Natural killer cell (primary cell): ENCODE data around the gene RBM28. TPM values are rescaled to one million over a fixed set of nuclear protein-coding genes. Genes with fewer than 3 reads are reported as not detected.

Experiments used
- ATAC-seq, 3 donors: fragments of 150-1000 bp in 2 of 3; fragments of 200-7000 bp in 1 of 3; cut with Tn5 transposase; 1 replicate in 1 of 3; 2 replicates in 2 of 3; pipeline ENCODE4 v1.10.0; 2021; ENCODE audit warnings: mild to moderate bottlenecking in 2 of 3, moderate library complexity in 2 of 3
- DNase-seq, 2 donors: peaks; one replicate each; pipeline versions ENCODE4 v3.0.0 to v3.0.0-alpha.2; 2013 to 2021; ENCODE audit warnings: mixed read lengths in 1 of 2
- H3K27ac ChIP-seq: one replicate; pipeline ENCODE4 v1.5.1; 2013; ENCODE audit warnings: mild to moderate bottlenecking, low read length
- H3K27me3 ChIP-seq: one replicate; pipeline ENCODE4 v1.6.1; 2013; ENCODE audit warnings: low read length; ENCODE audit not compliant: control insufficient read depth, insufficient read depth
- H3K36me3 ChIP-seq: one replicate; pipeline ENCODE4 v1.6.1; 2013; ENCODE audit warnings: low read length; ENCODE audit not compliant: control insufficient read depth, insufficient read depth
- H3K4me1 ChIP-seq: one replicate; pipeline ENCODE4 v1.6.1; 2013; ENCODE audit warnings: low read length; ENCODE audit not compliant: control insufficient read depth, insufficient read depth
- H3K4me3 ChIP-seq: one replicate; pipeline ENCODE4 v1.5.1; 2013; ENCODE audit warnings: low read length
- H3K9me3 ChIP-seq: one replicate; pipeline ENCODE4 v1.6.1; 2013; ENCODE audit warnings: low read length; ENCODE audit not compliant: control insufficient read depth, insufficient read depth
- H3K27ac Mint-ChIP-seq, 2 donors: one replicate each; pipeline ENCODE4 v1.8.0; 2022; ENCODE audit warnings: mild to moderate bottlenecking in 2 of 2, mixed read lengths in 2 of 2, moderate library complexity in 1 of 2
- H3K27me3 Mint-ChIP-seq, 2 donors: one replicate each; pipeline ENCODE4 v1.8.0; 2022; ENCODE audit warnings: low read depth in 2 of 2, mixed read lengths in 2 of 2
- H3K36me3 Mint-ChIP-seq: one replicate; pipeline ENCODE4 v1.8.0; 2022; ENCODE audit warnings: mixed read lengths
- H3K4me1 Mint-ChIP-seq, 2 donors: one replicate each; pipeline ENCODE4 v1.8.0; 2022; ENCODE audit warnings: mixed read lengths in 2 of 2
- H3K4me3 Mint-ChIP-seq: one replicate; pipeline ENCODE4 v1.8.0; 2022; ENCODE audit warnings: mild to moderate bottlenecking, moderate library complexity, mixed read lengths
- H3K9me3 Mint-ChIP-seq, 2 donors: one replicate each; pipeline ENCODE4 v1.8.0; 2022; ENCODE audit warnings: mixed read lengths in 2 of 2
- CTCF ChIP-seq: fragments of 200-600 bp; IDR thresholded peaks from one replicate; pipeline ENCODE4 v1.8.0; 2022; ENCODE audit warnings: antibody characterized with exemption
- WGBS: methylation state at CpG from one replicate; pipeline ENCODE4 v1.1.7; 2013; ENCODE audit warnings: missing lambda C conversion rate; ENCODE audit not compliant: insufficient coverage; 5-methylcytosine and 5-hydroxymethylcytosine counted together
- intact Hi-C: fragments of 100-400 bp; cut with micrococcal nuclease; formaldehyde crosslinking; loops from one replicate; pipeline ENCODE4 v1.14.2; 2022
- total RNA-seq, 4 donors: library from RNA; stranded (reverse); fragments of 120-200 nt in 1 of 4; gene quantifications; one replicate each; pipeline versions ENCODE4 v1.2.3 to v1.2.4, GENCODE V29; 2013 to 2022

The RBM28 gene
- total RNA-seq: 10 to 100 TPM; 32.5 to 48.7 (median 48.5) TPM
- 31.9 TPM for total RNA-seq (2013)

GRCh38 chr7:128343554-128344430, at the start of gene RBM28:
TSS of gene RBM28 (minus strand) at chr7:128343908. CDS start at chr7:128343793, 115 bp downstream.
- DNase-seq: peak; percentile 80 to 94
- peaks cover 1% of the 10 kb centered on the region for H3K27me3 ChIP-seq
- H3K27me3 Mint-ChIP-seq: peaks cover 8 to 11% of the 10 kb centered on the region in 2 donors
- intact Hi-C loops: no loop called here
- H3K4me1 Mint-ChIP-seq: peaks cover 14 to 26% of the 10 kb centered on the region in 2 donors
- peak within 1 kb of the TSS; percentile 86 to 88 for H3K27ac Mint-ChIP-seq
- TF ChIP-seq CTCF: no peak
- peak within 1 kb of the TSS; percentile 72 for H3K27ac ChIP-seq
- no peaks in the 10 kb centered on the region for H3K36me3 Mint-ChIP-seq
- 13% methylated on average over 46 of the region's 49 CpGs for WGBS
- no peaks in the 10 kb centered on the region for H3K9me3 ChIP-seq
- H3K36me3 ChIP-seq: peaks cover 7% of the 10 kb centered on the region
- H3K4me3 Mint-ChIP-seq: peak within 1 kb of the TSS; percentile 92
- no peaks in the 10 kb centered on the region for H3K9me3 Mint-ChIP-seq
- peak within 1 kb of the TSS; percentile 83 for H3K4me3 ChIP-seq
- H3K4me1 ChIP-seq: peaks cover 18% of the 10 kb centered on the region
- peak; percentile 96 to 98 (median 97) for ATAC-seq

- TF ChIP-seq CTCF: no peak
- peaks cover 41% of the 10 kb centered on the region for H3K36me3 ChIP-seq
- H3K27me3 ChIP-seq: no peaks in the 10 kb centered on the region
- no peaks in the 10 kb centered on the region for H3K9me3 Mint-ChIP-seq
- intact Hi-C loops: no loop called here
- H3K27ac ChIP-seq: no peak overlapping the region
- ATAC-seq (no peak), DNase-seq (no peak)
- H3K4me1 ChIP-seq: peaks cover 3% of the 10 kb centered on the region
- no peak overlapping the region for H3K4me3 Mint-ChIP-seq
- no peaks in the 10 kb centered on the region for H3K27me3 Mint-ChIP-seq
- no peak overlapping the region for H3K4me3 ChIP-seq
- H3K27ac Mint-ChIP-seq: no peak overlapping the region
- H3K9me3 ChIP-seq: no peaks in the 10 kb centered on the region
- H3K4me1 Mint-ChIP-seq: peaks cover 0 to 11% of the 10 kb centered on the region in 2 donors
- WGBS: 98% methylated on average over 14 of the region's 18 CpGs
- H3K36me3 Mint-ChIP-seq: no peaks in the 10 kb centered on the region
These were observed 49.0 kb upstream of the RBM28 start for GRCh38 chr7:128392446-128393327.

- intact Hi-C loops: no loop called here
- H3K27ac Mint-ChIP-seq: no peak overlapping the region
- no peaks in the 10 kb centered on the region for H3K9me3 Mint-ChIP-seq
- H3K36me3 ChIP-seq: peaks cover 34% of the 10 kb centered on the region
- WGBS: 96% methylated on average over 7 of the region's 7 CpGs
- peaks cover 6% of the 10 kb centered on the region for H3K4me1 ChIP-seq
- H3K9me3 ChIP-seq: no peaks in the 10 kb centered on the region
- H3K27me3 ChIP-seq: no peaks in the 10 kb centered on the region
- DNase-seq (no peak), ATAC-seq (no peak)
- no peaks in the 10 kb centered on the region for H3K27me3 Mint-ChIP-seq
- no peak overlapping the region for H3K4me3 Mint-ChIP-seq
- no peak overlapping the region for H3K27ac ChIP-seq
- peaks cover 0 to 14% of the 10 kb centered on the region in 2 donors for H3K4me1 Mint-ChIP-seq
- H3K36me3 Mint-ChIP-seq: no peaks in the 10 kb centered on the region
- H3K4me3 ChIP-seq: no peak overlapping the region
- no peak for TF ChIP-seq CTCF
These were observed 48.1 kb upstream of the RBM28 start for GRCh38 chr7:128391805-128392204.
